Measurements from ENCODE around the gene THTPA. TPM values are rescaled to one million over a fixed set of nuclear protein-coding genes. Genes with fewer than 3 reads are reported as not detected.

Gene THTPA
- 13.8 TPM for polyA plus RNA-seq (2013)

GRCh38 chr14:23555882-23556699 lies at the start of gene THTPA:
TSS of gene THTPA (plus strand) at chr14:23556271. CDS start at chr14:23556758, 487 bp downstream.
- Histone ChIP-seq H3K27ac (ENCODE audit: insufficient read depth in 1 of 2, low read depth in 1 of 2, low read length in 2 of 2, poor library complexity in 1 of 2, severe bottlenecking in 2 of 2) (peak within 1 kb of the TSS; percentile 54 to 85), H3K36me3 (ENCODE audit: control insufficient read depth in 4 of 4, insufficient read depth in 4 of 4, low read length in 3 of 4) (peaks cover 10 to 35% (median 20%) of the 10 kb centered on the region in 4 experiments), H3K4me1 (ENCODE audit: control extremely low read depth in 1 of 4, control insufficient read depth in 4 of 4, insufficient read depth in 4 of 4, low read length in 3 of 4) (peaks cover 0 to 30% (median 22%) of the 10 kb centered on the region in 4 experiments), H3K9me3 (ENCODE audit: control extremely low read depth in 1 of 5, control insufficient read depth in 4 of 5, insufficient read depth in 2 of 5, low read depth in 1 of 5, low read length in 4 of 5) (no peaks in the 10 kb centered on the region), H3K27me3 (replicated peaks in 2 of 5; ENCODE audit: control insufficient read depth in 4 of 5, insufficient read depth in 5 of 5, low read length in 4 of 5) (no peaks in the 10 kb centered on the region), H3K4me3 (ENCODE audit: control insufficient read depth in 1 of 7, extremely low read depth in 1 of 7, insufficient read depth in 4 of 7, low read depth in 2 of 7, low read length in 6 of 7) (peak within 1 kb of the TSS; percentile 72 to 94 (median 87))
- DNase-seq: peak; percentile 89 to 94 (median 92)
- POLR2A ChIA-PET: interaction anchor here (0.6 to 1.0 kb wide), 4 partner anchors 60 to 356 kb away, joined by 3 to 4 read pairs (median 4); partner anchors contain the start of gene PABPN1
- WGBS (ENCODE audit: insufficient coverage): 0% methylated on average over 30 of the region's 54 CpGs
- CTCF ChIA-PET: interaction anchor here (6.1 to 20.8 kb wide), 4 partner anchors 14 to 74 kb away, joined by 63 to 519 read pairs (median 81); partner anchors contain the start of gene AP1G2

GRCh38 chr14:23512156-23512555 lies 43.9 kb upstream of the THTPA start:
- Histone ChIP-seq H3K27ac (ENCODE audit: insufficient read depth in 1 of 2, low read depth in 1 of 2, low read length in 2 of 2, poor library complexity in 1 of 2, severe bottlenecking in 2 of 2) (no peak overlapping the region), H3K27me3 (replicated peaks in 2 of 5; ENCODE audit: control insufficient read depth in 4 of 5, insufficient read depth in 5 of 5, low read length in 4 of 5) (no peaks in the 10 kb centered on the region), H3K4me3 (ENCODE audit: control insufficient read depth in 1 of 7, extremely low read depth in 1 of 7, insufficient read depth in 4 of 7, low read depth in 2 of 7, low read length in 6 of 7) (peak overlapping the region in 4 of 7 experiments; percentile 6 to 62 (median 37)), H3K4me1 (ENCODE audit: control extremely low read depth in 1 of 4, control insufficient read depth in 4 of 4, insufficient read depth in 4 of 4, low read length in 3 of 4) (peaks cover 0 to 5% (median 3%) of the 10 kb centered on the region in 4 experiments), H3K9me3 (ENCODE audit: control extremely low read depth in 1 of 5, control insufficient read depth in 4 of 5, insufficient read depth in 2 of 5, low read depth in 1 of 5, low read length in 4 of 5) (no peaks in the 10 kb centered on the region), H3K36me3 (ENCODE audit: control insufficient read depth in 4 of 4, insufficient read depth in 4 of 4, low read length in 3 of 4) (peaks cover 0 to 3% (median 0%) of the 10 kb centered on the region in 4 experiments)
- WGBS (ENCODE audit: insufficient coverage): 50% methylated on average over 1 of the region's 13 CpGs
- DNase-seq: peak; percentile 11 to 57 (median 52)
- POLR2A ChIA-PET: no interaction called here
- CTCF ChIA-PET: interaction anchor here (0.7 to 1.3 kb wide), 3 partner anchors 9 to 34 kb away, joined by 3 read pairs; no protein-coding TSS in a partner anchor

- Histone ChIP-seq H3K9me3 (ENCODE audit: control extremely low read depth in 1 of 5, control insufficient read depth in 4 of 5, insufficient read depth in 2 of 5, low read depth in 1 of 5, low read length in 4 of 5) (no peaks in the 10 kb centered on the region), H3K4me1 (ENCODE audit: control extremely low read depth in 1 of 4, control insufficient read depth in 4 of 4, insufficient read depth in 4 of 4, low read length in 3 of 4) (peaks cover 0 to 5% (median 3%) of the 10 kb centered on the region in 4 experiments), H3K27ac (ENCODE audit: insufficient read depth in 1 of 2, low read depth in 1 of 2, low read length in 2 of 2, poor library complexity in 1 of 2, severe bottlenecking in 2 of 2) (no peak overlapping the region), H3K4me3 (ENCODE audit: control insufficient read depth in 1 of 7, extremely low read depth in 1 of 7, insufficient read depth in 4 of 7, low read depth in 2 of 7, low read length in 6 of 7) (no peak overlapping the region), H3K27me3 (replicated peaks in 2 of 5; ENCODE audit: control insufficient read depth in 4 of 5, insufficient read depth in 5 of 5, low read length in 4 of 5) (no peaks in the 10 kb centered on the region), H3K36me3 (ENCODE audit: control insufficient read depth in 4 of 4, insufficient read depth in 4 of 4, low read length in 3 of 4) (no peaks in the 10 kb centered on the region)
- no peak for DNase-seq
- over 99% methylated on average over 17 of the region's 25 CpGs for WGBS (ENCODE audit: insufficient coverage)
- POLR2A ChIA-PET: no interaction called here
- CTCF ChIA-PET: interaction anchor here (0.6 to 1.3 kb wide), 2 partner anchors 35 to 47 kb away, joined by 3 read pairs; no protein-coding TSS in a partner anchor
Observed at GRCh38 chr14:23513005-23513817, 42.9 kb upstream of the THTPA start.

DNA sequence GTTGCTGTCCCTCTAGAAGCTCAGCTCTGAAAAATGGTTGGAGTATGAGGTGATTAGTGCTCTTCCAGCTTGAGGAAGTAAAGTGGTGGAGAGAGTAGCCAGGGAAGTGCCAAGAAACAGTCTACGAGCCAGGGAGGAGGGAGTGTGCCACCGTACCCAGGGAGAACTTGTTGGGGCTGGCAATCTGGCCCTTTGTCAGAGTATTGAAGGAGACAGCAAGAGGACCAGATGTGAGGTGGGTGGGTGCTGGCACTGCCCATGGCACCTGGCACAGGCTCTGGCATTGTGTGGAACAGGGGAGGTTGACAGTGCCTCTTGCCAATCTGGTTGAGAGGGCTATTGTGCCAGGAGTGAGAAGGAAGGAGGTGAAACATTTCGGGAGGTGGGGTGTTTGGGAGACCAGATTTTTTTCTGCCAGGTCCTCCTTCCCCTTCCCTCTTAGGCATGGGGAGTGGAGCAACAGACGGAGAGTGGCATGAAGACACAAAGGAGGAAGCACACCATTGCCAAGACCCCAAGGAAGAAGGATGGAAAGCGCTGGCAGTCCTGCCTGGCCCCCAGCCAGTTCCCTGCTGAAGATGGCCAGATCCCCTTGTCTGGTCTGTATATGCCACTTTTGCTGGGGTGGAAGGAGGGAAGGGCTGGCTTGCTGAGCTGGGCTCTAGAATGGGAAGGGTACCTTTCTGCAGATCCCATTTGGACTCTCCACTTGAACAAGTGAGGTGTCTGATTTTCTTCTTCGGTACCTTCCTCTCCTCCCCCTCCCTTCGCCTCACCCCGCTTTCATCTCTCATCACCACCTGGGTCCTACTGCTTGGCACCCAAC lies 42.0 kb upstream of the THTPA start:
- Histone ChIP-seq H3K27ac (ENCODE audit: insufficient read depth in 1 of 2, low read depth in 1 of 2, low read length in 2 of 2, poor library complexity in 1 of 2, severe bottlenecking in 2 of 2) (no peak overlapping the region), H3K36me3 (ENCODE audit: control insufficient read depth in 4 of 4, insufficient read depth in 4 of 4, low read length in 3 of 4) (no peaks in the 10 kb centered on the region), H3K4me3 (ENCODE audit: control insufficient read depth in 1 of 7, extremely low read depth in 1 of 7, insufficient read depth in 4 of 7, low read depth in 2 of 7, low read length in 6 of 7) (no peak overlapping the region), H3K27me3 (replicated peaks in 2 of 5; ENCODE audit: control insufficient read depth in 4 of 5, insufficient read depth in 5 of 5, low read length in 4 of 5) (no peaks in the 10 kb centered on the region), H3K9me3 (ENCODE audit: control extremely low read depth in 1 of 5, control insufficient read depth in 4 of 5, insufficient read depth in 2 of 5, low read depth in 1 of 5, low read length in 4 of 5) (no peaks in the 10 kb centered on the region), H3K4me1 (ENCODE audit: control extremely low read depth in 1 of 4, control insufficient read depth in 4 of 4, insufficient read depth in 4 of 4, low read length in 3 of 4) (peaks cover 0 to 5% (median 3%) of the 10 kb centered on the region in 4 experiments)
- DNase-seq: no peak
- 98% methylated on average over 7 of the region's 8 CpGs for WGBS (ENCODE audit: insufficient coverage)
- CTCF ChIA-PET: interaction anchor here (0.6 to 1.0 kb wide), 3 partner anchors 27 to 46 kb away, joined by 3 read pairs; no protein-coding TSS in a partner anchor
- POLR2A ChIA-PET: no interaction called here

GRCh38 chr14:23514644-23514957 lies 41.5 kb upstream of the THTPA start:
- peaks cover 0 to 5% (median 3%) of the 10 kb centered on the region in 4 experiments for H3K4me1 ChIP-seq (ENCODE audit: control extremely low read depth in 1 of 4, control insufficient read depth in 4 of 4, insufficient read depth in 4 of 4, low read length in 3 of 4)
- H3K27me3 ChIP-seq (replicated peaks in 2 of 5; ENCODE audit: control insufficient read depth in 4 of 5, insufficient read depth in 5 of 5, low read length in 4 of 5): no peaks in the 10 kb centered on the region
- no peaks in the 10 kb centered on the region for H3K9me3 ChIP-seq (ENCODE audit: control extremely low read depth in 1 of 5, control insufficient read depth in 4 of 5, insufficient read depth in 2 of 5, low read depth in 1 of 5, low read length in 4 of 5)
- ChIA-PET CTCF (interaction anchor here (1.0 to 1.4 kb wide), 3 partner anchors 20 to 38 kb away, joined by 3 read pairs; no protein-coding TSS in a partner anchor), POLR2A (no interaction called here)
- no peak overlapping the region for H3K4me3 ChIP-seq (ENCODE audit: control insufficient read depth in 1 of 7, extremely low read depth in 1 of 7, insufficient read depth in 4 of 7, low read depth in 2 of 7, low read length in 6 of 7)
- WGBS (ENCODE audit: insufficient coverage): no CpG with 5 or more reads among the region's 3 CpGs
- no peaks in the 10 kb centered on the region for H3K36me3 ChIP-seq (ENCODE audit: control insufficient read depth in 4 of 4, insufficient read depth in 4 of 4, low read length in 3 of 4)
- no peak for DNase-seq
- no peak overlapping the region for H3K27ac ChIP-seq (ENCODE audit: insufficient read depth in 1 of 2, low read depth in 1 of 2, low read length in 2 of 2, poor library complexity in 1 of 2, severe bottlenecking in 2 of 2)

- DNase-seq: no peak
- ChIA-PET POLR2A (no interaction called here), CTCF (interaction anchor here (1.0 to 1.2 kb wide), 2 partner anchors 11 to 42 kb away, joined by 3 read pairs; no protein-coding TSS in a partner anchor)
- Histone ChIP-seq H3K4me3 (ENCODE audit: control insufficient read depth in 1 of 7, extremely low read depth in 1 of 7, insufficient read depth in 4 of 7, low read depth in 2 of 7, low read length in 6 of 7) (no peak overlapping the region), H3K9me3 (ENCODE audit: control extremely low read depth in 1 of 5, control insufficient read depth in 4 of 5, insufficient read depth in 2 of 5, low read depth in 1 of 5, low read length in 4 of 5) (no peaks in the 10 kb centered on the region), H3K27me3 (replicated peaks in 2 of 5; ENCODE audit: control insufficient read depth in 4 of 5, insufficient read depth in 5 of 5, low read length in 4 of 5) (no peaks in the 10 kb centered on the region), H3K36me3 (ENCODE audit: control insufficient read depth in 4 of 4, insufficient read depth in 4 of 4, low read length in 3 of 4) (no peaks in the 10 kb centered on the region), H3K27ac (ENCODE audit: insufficient read depth in 1 of 2, low read depth in 1 of 2, low read length in 2 of 2, poor library complexity in 1 of 2, severe bottlenecking in 2 of 2) (no peak overlapping the region), H3K4me1 (ENCODE audit: control extremely low read depth in 1 of 4, control insufficient read depth in 4 of 4, insufficient read depth in 4 of 4, low read length in 3 of 4) (peaks cover 0 to 2% (median 0%) of the 10 kb centered on the region in 4 experiments)
- WGBS (ENCODE audit: insufficient coverage): no CpG with 5 or more reads among the region's 6 CpGs
Observed at GRCh38 chr14:23517650-23518326, 38.3 kb upstream of the THTPA start.

Data from common myeloid progenitor, CD34-positive (primary cell).